SK-MEL-5 (cell line): Measurements from ENCODE around the gene UBE2E1. TPM values are rescaled to one million over a fixed set of nuclear protein-coding genes. Genes with fewer than 3 reads are reported as not detected.
"Not testable (repeated sequence)": the region's sequence is repeated elsewhere in the genome, so short reads cannot be mapped to it uniquely, and the experiment has no call there.

Experiments used
- DNase-seq: peaks from one replicate; pipeline ENCODE4 v3.0.0-alpha.2; 2016; ENCODE audit warnings: low read depth, low spot score
- in situ Hi-C: cut with HindIII; loops from 2 replicates; pipeline ENCODE4 v1.10.0; 2016; ENCODE audit warnings: low sequenced_read_pairs, high pct_unique_total_duplicates, low pct_unique_long_range_greater_than_20kb
- total RNA-seq: library from RNA; depleted of rRNA; stranded (reverse); fragments of >200 nt; shearing (Covaris generic); gene quantifications from 2 replicates; pipeline ENCODE4 v1.2.3, GENCODE V29; 2014

The UBE2E1 gene
- total RNA-seq, 1 experiment from 2014 or later = 158 TPM

DNA sequence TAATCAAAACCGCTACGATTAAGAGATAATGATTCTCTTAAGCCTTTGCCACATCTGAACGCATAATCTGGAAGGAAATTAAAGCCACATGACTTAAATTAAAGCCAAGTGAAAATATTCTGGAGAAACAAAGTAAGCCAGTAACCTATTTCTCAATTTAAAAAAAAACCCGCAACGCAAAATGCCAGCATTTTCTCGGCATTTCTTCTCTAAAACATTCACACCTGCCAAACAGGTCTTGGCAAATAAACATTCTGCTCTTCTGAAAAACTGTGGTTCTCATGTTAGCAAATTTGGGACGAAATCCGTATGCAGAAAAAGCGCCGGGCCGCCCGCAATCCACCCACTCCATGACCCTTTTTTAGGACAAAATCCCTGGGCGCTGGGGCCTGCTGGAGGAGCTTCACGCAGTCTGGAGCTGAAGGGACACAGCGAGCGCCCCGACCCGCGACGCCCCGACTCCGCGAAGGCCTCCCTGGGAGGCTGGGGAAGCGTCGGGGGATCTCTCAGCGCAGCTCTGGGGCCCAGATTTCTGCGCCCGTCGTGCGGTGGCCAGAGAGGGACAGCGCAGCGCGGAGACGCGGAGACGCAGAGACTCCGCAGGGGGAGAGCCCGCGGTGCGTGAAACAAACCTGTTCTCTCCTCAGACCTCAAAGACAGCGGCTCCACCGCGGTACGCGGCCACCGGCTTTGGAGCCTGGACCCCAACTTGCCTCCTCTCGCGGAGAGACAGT lies 110.6 kb downstream of the UBE2E1 start:
- in situ Hi-C loops = no loop called here
- no peak for DNase-seq

DNA sequence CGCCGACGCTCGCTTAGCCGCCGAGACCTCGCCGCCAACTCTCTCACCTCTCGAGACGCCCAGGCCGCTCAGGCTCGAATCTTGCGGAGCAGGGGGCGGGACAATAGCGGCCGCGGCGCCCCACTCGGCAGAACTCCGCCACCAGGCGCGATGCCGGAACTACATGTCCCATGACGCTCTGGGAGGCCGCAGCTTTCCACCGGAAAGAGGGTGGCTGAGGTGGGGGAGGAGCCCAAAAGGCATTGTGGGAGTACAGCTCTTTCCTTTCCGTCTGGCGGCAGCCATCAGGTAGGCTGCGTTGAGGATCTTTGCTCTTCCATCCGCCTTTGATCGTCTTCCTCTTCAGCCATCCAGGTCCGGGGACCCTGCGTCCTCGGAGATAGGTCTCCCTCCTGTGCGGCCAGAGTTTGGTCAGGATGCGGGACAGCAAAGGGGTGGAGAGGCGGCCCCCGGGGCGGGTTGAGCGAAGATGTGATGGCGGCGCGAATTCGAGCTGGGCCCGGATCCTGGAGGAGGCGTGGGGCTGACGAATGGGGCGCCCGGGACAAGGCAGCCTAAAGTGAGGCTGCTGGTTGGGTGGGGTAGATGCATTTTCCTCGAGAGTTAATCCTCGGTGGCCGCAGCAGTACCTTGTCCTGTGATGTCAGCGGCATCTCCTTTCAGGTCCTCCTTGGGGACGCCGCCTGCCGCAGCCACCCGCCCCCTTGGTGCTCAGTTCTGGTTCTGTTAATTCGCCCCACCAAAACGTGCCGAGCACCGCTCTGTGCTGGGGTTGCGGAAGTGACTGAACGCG lies 111.3 kb downstream of the UBE2E1 start, which contains the start of the genes NKIRAS1 and RPL15:
Gene NKIRAS1, minus strand, starts transcription at position 105 of the 793 bp plus-strand sequence. CDS start 6,086 bp downstream, outside the sequence.
Gene RPL15, plus strand, starts transcription at position 247 of the 793 bp plus-strand sequence. CDS start 728 bp downstream, outside the sequence.
- in situ Hi-C loops = no loop called here
- DNase-seq = peak; percentile 97

DNA sequence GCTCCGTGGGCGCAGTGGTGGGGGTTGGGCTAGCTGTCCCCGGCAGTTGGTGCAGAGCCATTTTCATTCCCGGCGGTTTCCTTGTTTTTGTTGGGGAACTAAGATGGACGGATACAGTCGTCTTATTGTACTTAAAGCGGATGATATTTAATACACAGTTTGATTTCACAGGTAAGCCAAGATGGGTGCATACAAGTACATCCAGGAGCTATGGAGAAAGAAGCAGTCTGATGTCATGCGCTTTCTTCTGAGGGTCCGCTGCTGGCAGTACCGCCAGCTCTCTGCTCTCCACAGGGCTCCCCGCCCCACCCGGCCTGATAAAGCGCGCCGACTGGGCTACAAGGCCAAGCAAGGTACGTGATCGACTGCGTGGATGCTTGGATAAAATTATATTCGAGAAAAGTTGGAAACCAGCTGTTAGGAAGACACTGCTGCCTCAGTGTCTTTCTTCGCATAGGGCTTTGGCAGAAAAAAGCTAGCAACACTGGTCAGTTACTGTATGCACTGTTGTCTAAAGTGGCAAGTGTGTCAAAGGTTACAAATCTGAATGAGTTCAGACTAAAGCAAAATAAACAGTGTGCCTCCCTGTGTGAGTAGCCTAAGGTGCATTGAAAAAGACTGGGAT lies 112.0 kb downstream of the UBE2E1 start:
- DNase-seq = peak; percentile 52
- in situ Hi-C loops = not testable (repeated sequence)

DNA sequence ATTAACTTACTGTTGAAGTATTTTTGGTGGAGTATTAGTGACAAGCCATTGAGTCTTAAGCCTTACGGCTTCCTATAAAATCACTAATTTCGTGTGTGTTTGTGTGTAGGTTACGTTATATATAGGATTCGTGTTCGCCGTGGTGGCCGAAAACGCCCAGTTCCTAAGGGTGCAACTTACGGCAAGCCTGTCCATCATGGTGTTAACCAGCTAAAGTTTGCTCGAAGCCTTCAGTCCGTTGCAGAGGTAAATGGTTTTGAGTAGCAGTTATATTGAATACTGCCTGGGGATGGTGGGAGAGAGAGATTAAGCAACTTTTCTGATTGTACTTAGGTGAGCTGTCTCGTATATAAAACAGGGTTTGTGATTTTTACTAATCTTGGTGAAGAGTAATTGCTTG lies 112.6 kb downstream of the UBE2E1 start:
- in situ Hi-C loops, DNase-seq: not testable (repeated sequence)

DNA sequence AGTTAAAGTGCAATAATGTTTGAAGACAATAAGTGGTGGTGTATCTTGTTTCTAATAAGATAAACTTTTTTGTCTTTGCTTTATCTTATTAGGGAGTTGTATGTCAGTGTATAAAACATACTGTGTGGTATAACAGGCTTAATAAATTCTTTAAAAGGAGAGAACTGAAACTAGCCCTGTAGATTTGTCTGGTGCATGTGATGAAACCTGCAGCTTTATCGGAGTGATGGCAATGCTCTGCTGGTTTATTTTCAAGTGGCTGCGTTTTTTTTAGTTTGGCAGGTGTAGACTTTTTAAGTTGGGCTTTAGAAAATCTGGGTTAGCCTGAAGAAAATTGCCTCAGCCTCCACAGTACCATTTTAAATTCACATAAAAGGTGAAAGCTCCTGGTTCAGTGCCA lies 113.9 kb downstream of the UBE2E1 start:
- in situ Hi-C loops = no loop called here
- DNase-seq = no peak

DNA sequence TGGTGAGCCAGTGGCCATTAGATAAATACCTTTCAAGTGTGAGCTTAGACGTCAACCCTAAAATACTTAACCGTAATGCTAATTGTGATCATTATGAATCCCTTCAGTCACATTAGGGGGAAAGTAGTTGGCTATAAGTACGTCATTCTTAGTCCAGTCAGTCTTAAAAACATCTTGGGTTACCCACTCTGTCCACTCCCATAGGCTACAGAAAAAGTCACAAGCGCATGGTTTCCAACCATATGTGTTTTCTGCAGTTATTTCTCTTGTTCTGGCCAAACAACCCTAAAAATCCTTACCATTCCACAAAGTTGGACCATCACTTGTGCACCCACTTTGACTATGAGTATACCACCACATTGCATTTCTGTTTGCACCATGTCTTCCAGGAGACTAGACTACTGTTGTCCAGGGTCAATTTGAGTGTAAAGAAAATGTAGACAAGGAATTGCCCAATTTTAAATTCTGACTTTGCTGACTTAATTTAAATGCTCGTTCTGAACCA lies 114.4 kb downstream of the UBE2E1 start:
- in situ Hi-C loops = no loop called here
- DNase-seq = no peak

DNA sequence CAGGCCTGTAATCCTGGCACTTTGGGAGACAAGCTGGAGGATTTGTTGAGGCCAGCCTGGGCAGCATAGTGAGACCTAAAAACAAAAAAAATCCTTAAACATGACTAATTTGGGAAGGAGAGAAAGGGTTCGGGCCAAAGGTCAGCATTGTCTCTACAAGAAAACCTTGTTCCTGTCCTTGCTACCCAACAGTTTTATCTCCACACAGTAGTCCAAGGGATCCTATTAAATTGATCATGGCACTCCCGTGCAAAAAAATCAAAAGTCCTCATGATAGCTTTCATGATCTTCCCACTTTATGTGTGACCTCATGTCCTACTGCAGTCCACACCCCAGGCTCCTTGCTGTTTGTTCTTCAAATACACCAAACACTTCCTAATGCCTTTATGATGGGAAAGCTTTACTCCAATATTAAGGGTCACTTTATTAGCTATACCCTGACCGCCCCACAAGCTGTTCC lies 115.3 kb downstream of the UBE2E1 start:
- no peak for DNase-seq
- in situ Hi-C loops = no loop called here

DNA sequence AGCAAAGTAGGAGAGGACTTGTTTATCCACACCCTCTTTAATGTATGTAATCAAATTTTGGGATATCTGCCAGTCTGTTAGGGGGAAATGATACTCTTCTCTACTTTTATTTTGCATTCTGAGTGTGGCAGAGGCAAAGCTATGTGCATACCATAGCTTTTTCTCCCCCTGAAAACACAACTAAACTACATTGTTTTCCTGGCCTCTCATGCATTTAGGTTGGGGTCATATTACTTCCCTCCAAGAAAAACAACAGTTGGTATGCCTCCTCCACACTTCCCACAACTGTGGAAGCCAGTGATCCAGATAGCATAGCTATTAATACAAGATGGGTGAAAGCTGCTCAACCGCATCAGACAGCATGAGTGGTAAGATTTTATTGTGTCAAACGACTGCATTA lies 118.0 kb downstream of the UBE2E1 start:
- DNase-seq = no peak
- in situ Hi-C loops = no loop called here

GRCh38 chr3:23926246-23926645 lies 120.5 kb downstream of the UBE2E1 start:
- in situ Hi-C loops = no loop called here
- DNase-seq = no peak

- in situ Hi-C loops = no loop called here
- peak; percentile 52 for DNase-seq
Measured at GRCh38 chr3:23926736-23927135, 121.0 kb downstream of the UBE2E1 start.

DNA sequence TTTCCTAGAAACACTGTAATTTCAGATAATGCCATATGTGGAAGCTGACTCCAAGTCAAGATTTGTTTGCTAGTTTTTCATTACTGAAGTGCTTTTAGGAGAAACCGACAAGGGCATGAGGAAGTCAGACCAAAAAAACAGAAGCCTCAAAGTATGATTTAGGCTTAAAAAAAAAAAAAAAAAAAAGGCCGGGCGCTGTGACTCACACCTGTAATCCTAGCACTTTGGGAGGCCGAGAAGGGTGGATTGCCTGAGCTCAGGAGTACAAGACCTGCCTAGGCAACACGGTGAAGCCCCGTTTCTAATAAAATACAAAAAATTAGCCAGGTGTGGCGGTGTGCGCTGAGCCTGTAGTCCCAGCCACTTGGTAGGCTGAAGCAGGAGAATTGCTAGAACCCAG lies 122.8 kb downstream of the UBE2E1 start:
- in situ Hi-C loops = no loop called here
- no peak for DNase-seq

- in situ Hi-C loops = no loop called here
- DNase-seq = no peak
Measured at GRCh38 chr3:23931597-23931996, 125.8 kb downstream of the UBE2E1 start.

- DNase-seq = no peak
- in situ Hi-C loops = no loop called here
Measured at GRCh38 chr3:23932571-23932970, 126.8 kb downstream of the UBE2E1 start.

DNA sequence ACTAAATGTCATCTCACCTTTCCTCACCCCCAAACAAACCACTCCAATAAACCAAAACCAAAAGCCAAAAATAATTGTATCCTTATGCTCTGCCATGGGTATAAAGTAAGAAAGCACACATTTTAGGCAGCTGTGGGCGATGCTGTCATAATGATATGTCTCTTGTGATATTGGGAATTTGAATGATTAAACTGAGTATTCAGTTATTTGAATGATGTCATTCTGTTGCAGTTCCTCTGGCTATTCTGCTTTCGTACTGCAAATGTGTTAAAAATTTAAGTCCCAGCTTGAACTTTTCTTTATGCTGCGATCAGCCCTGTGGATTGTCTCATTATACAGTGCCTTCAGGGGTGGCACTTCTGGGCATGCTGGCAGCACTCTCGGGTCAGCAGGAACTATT lies 128.5 kb downstream of the UBE2E1 start:
- in situ Hi-C loops = no loop called here
- DNase-seq = no peak

- DNase-seq = no peak
- in situ Hi-C loops = no loop called here
Measured at GRCh38 chr3:23937296-23937695, 131.5 kb downstream of the UBE2E1 start.

- DNase-seq = no peak
- in situ Hi-C loops = no loop called here
Measured at GRCh38 chr3:23938688-23939087, 132.9 kb downstream of the UBE2E1 start.

- DNase-seq = no peak
- in situ Hi-C loops = no loop called here
Measured at GRCh38 chr3:23940775-23941174, 135.0 kb downstream of the UBE2E1 start.
